SK-N-SH (cell line): Measurements from ENCODE around the gene MCTP1. TPM values are rescaled to one million over a fixed set of nuclear protein-coding genes. Genes with fewer than 3 reads are reported as not detected.

Experiments
- CTCF ChIA-PET: fragments of 300-600, 350-600 bp; formaldehyde crosslinking; extraction: SDS; loops from one replicate; lab custom pipeline; 2021; lab: Yijun Ruan, JAX
- POLR2A ChIA-PET: fragments of 350-600 bp; sonication (Branson Sonifier 250); formaldehyde crosslinking; extraction: SDS; loops from one replicate; lab custom pipeline; 2020; ENCODE audit warnings: antibody characterized with exemption, inconsistent platforms; lab: Yijun Ruan, JAX
- DNase-seq: peaks from one replicate; pipeline ENCODE4 v3.0.0; 2012
- H2AFZ ChIP-seq: fragments of 200-600 bp; sonication (generic); 2 replicates; pipeline ENCODE4 v1.8.1; 2016; ENCODE audit warnings: antibody characterized with exemption, mild to moderate bottlenecking, low read depth
- H3F3A ChIP-seq: fragments of 200-600 bp; sonication (generic); replicated peaks from 2 replicates; pipeline ENCODE3; 2016; ENCODE audit warnings: antibody characterized with exemption, mild to moderate bottlenecking; ENCODE audit not compliant: insufficient read depth
- H3K27ac ChIP-seq, 2 experiments: fragments of 200-500 bp in 1 of 2; fragments of 200-600 bp in 1 of 2; sonication (Bioruptor generic) in 1 of 2; sonication (generic), shearing (Covaris generic) in 1 of 2; 2 replicates each; pipeline versions ENCODE4 v1.5.1 to v1.6.1; 2014 to 2016; ENCODE audit warnings: low read depth in 2 of 2, inconsistent platforms in 1 of 2, low read length in 1 of 2, mild to moderate bottlenecking in 1 of 2, mixed read lengths in 1 of 2
- H3K27me3 ChIP-seq: fragments of 200-600 bp; sonication (generic), shearing (Covaris generic); 2 replicates; pipeline ENCODE4 v1.6.1; 2016; ENCODE audit warnings: mixed run types; ENCODE audit not compliant: insufficient read depth
- H3K36me3 ChIP-seq, 2 experiments: fragments of 200-500 bp in 1 of 2; fragments of 200-600 bp in 1 of 2; sonication (Bioruptor generic) in 1 of 2; sonication (generic) in 1 of 2; replicated peaks in 1 of 2; 2 replicates each; pipeline versions ENCODE3 to v1.5.1; 2014 to 2016; ENCODE audit warnings: low read length in 1 of 2, mild to moderate bottlenecking in 1 of 2; ENCODE audit not compliant: insufficient read depth in 2 of 2, control insufficient read depth in 1 of 2
- H3K4me1 ChIP-seq, 2 experiments: fragments of 200-500 bp in 1 of 2; fragments of 200-600 bp in 1 of 2; sonication (Bioruptor generic) in 1 of 2; sonication (generic), shearing (Covaris generic) in 1 of 2; 2 replicates each; pipeline versions ENCODE4 v1.5.1 to v1.6.1; 2014 to 2016; ENCODE audit warnings: low read depth in 1 of 2, low read length in 1 of 2, mixed run types in 1 of 2; ENCODE audit not compliant: insufficient read depth in 2 of 2, control insufficient read depth in 1 of 2
- H3K4me2 ChIP-seq: fragments of 200-600 bp; sonication (generic), shearing (Covaris generic); 2 replicates; pipeline ENCODE4 v1.6.1; 2017; ENCODE audit warnings: mixed run types
- H3K4me3 ChIP-seq, 2 experiments: fragments of 200-500 bp in 1 of 2; fragments of 200-600 bp in 1 of 2; sonication (Bioruptor generic) in 1 of 2; sonication (generic), shearing (Covaris generic) in 1 of 2; 2 replicates each; pipeline versions ENCODE4 v1.5.1 to v1.8.1; 2014 to 2016; ENCODE audit warnings: low read depth in 2 of 2, inconsistent platforms in 1 of 2, low read length in 1 of 2, mild to moderate bottlenecking in 1 of 2, mixed read lengths in 1 of 2, moderate library complexity in 1 of 2
- H3K79me2 ChIP-seq: fragments of 200-600 bp; sonication (generic); 2 replicates; pipeline ENCODE4 v1.8.1; 2017; ENCODE audit warnings: mild to moderate bottlenecking; ENCODE audit not compliant: insufficient read depth
- H3K9ac ChIP-seq: fragments of 200-600 bp; sonication (generic); 2 replicates; pipeline ENCODE4 v1.6.1; 2017; ENCODE audit warnings: mixed run types
- H3K9me2 ChIP-seq: fragments of 200-600 bp; sonication (generic); 2 replicates; pipeline ENCODE4 v1.6.1; 2017; ENCODE audit warnings: mixed run types
- H3K9me3 ChIP-seq: fragments of 200-600 bp; sonication (generic); 2 replicates; pipeline ENCODE4 v1.6.1; 2017; ENCODE audit warnings: mixed run types, mild to moderate bottlenecking, moderate library complexity
- H4K20me1 ChIP-seq: fragments of 200-600 bp; sonication (generic); 2 replicates; pipeline ENCODE4 v1.6.1; 2017; ENCODE audit warnings: mild to moderate bottlenecking, mixed run types; ENCODE audit not compliant: insufficient read depth
- CTCF ChIP-seq: fragments of 200-600 bp; sonication (generic); IDR thresholded peaks from 2 replicates; pipeline ENCODE4 v1.6.1; 2017; ENCODE audit warnings: antibody characterized with exemption, mild to moderate bottlenecking, moderate library complexity
- EP300 ChIP-seq, 2 experiments: IDR thresholded peaks; 2 replicates each; pipeline versions ENCODE4 v1.4.0 to v1.6.1; 2012; ENCODE audit warnings: borderline replicate concordance in 1 of 2, low read depth in 1 of 2, low read length in 1 of 2
- FOSL2 ChIP-seq: IDR thresholded peaks from 2 replicates; pipeline ENCODE4 v1.4.0; 2012; ENCODE audit warnings: low read depth, mild to moderate bottlenecking, moderate library complexity, borderline replicate concordance
- FOXJ3 ChIP-seq: sonication (generic); formaldehyde crosslinking; IDR thresholded peaks from 2 replicates; pipeline ENCODE4 v1.5.1; 2020; ENCODE audit warnings: mild to moderate bottlenecking, missing genetic modification reagents
- FOXM1 ChIP-seq: IDR thresholded peaks from 2 replicates; pipeline ENCODE4 v1.4.0; 2012; ENCODE audit warnings: low read depth, mild to moderate bottlenecking
- GATA2 ChIP-seq: sonication (generic); formaldehyde crosslinking; IDR thresholded peaks from 2 replicates; pipeline ENCODE4 v1.5.0; 2020; ENCODE audit warnings: mild to moderate bottlenecking, missing genetic modification reagents
- IRF3 ChIP-seq: fragments of 150-350 bp; IDR thresholded peaks from 2 replicates; pipeline ENCODE4 v1.6.1; 2016; ENCODE audit warnings: mild to moderate bottlenecking, low read depth, low read length
- JUND ChIP-seq: IDR thresholded peaks from 2 replicates; pipeline ENCODE4 v1.4.0; 2012
- MAX ChIP-seq: IDR thresholded peaks from 2 replicates; pipeline ENCODE4 v1.4.0; 2012; ENCODE audit warnings: low read depth
- MEF2A ChIP-seq: IDR thresholded peaks from 2 replicates; pipeline ENCODE4 v1.4.0; 2012; ENCODE audit warnings: low read depth, borderline replicate concordance
- MXI1 ChIP-seq: IDR thresholded peaks from 2 replicates; pipeline ENCODE4 v1.6.1; 2012; ENCODE audit warnings: mild to moderate bottlenecking, low read depth, low read length, improper control_type of control experiment
- NFIC ChIP-seq: IDR thresholded peaks from 2 replicates; pipeline ENCODE4 v1.4.0; 2012; ENCODE audit warnings: borderline replicate concordance
- RAD21 ChIP-seq: IDR thresholded peaks from 2 replicates; pipeline ENCODE4 v1.6.1; 2012; ENCODE audit warnings: mild to moderate bottlenecking, low read length
- RCOR1 ChIP-seq: fragments of 150-350 bp; IDR thresholded peaks from 2 replicates; pipeline ENCODE4 v1.6.1; 2017; ENCODE audit warnings: antibody characterized with exemption, low read length
- REST ChIP-seq: IDR thresholded peaks from 2 replicates; pipeline ENCODE4 v1.6.1; 2012; ENCODE audit warnings: mild to moderate bottlenecking, low read depth, low read length, moderate library complexity
- RXRA ChIP-seq: IDR thresholded peaks from 2 replicates; pipeline ENCODE4 v1.4.0; 2012; ENCODE audit warnings: low read depth, mild to moderate bottlenecking, borderline replicate concordance
- SIN3A ChIP-seq: IDR thresholded peaks from 2 replicates; pipeline ENCODE4 v1.6.1; 2012; ENCODE audit warnings: low read depth, mild to moderate bottlenecking, low read length, moderate library complexity, borderline replicate concordance
- TAF1 ChIP-seq: IDR thresholded peaks from 2 replicates; pipeline ENCODE4 v1.6.1; 2012; ENCODE audit warnings: low read depth, mild to moderate bottlenecking, low read length, moderate library complexity, borderline replicate concordance
- TCF12 ChIP-seq: IDR thresholded peaks from 2 replicates; pipeline ENCODE4 v1.4.0; 2012
- WGBS: methylation state at CpG from one replicate; pipeline ENCODE4 v1.1.6; 2017; ENCODE audit warnings: low lambda C conversion rate; 5-methylcytosine and 5-hydroxymethylcytosine counted together
- polyA plus RNA-seq, 3 experiments: library from polyadenylated mRNA; depleted of rRNA; stranded (reverse); fragments of >200 nt; gene quantifications; 2 replicates each; pipeline ENCODE4 v1.2.3, GENCODE V29; 2012

MCTP1 gene
- polyA plus RNA-seq, 1 of the 3 experiments (the other 2 are of a cell fraction), result 0.53 TPM

- Histone ChIP-seq H3K4me2 (no peak overlapping the region), H3F3A (no peaks in the 10 kb centered on the region), H3K27me3 (no peaks in the 10 kb centered on the region; the same call in 1 of the 2 replicates), H3K4me1 (no peaks in the 10 kb centered on the region), H3K9ac (no peak overlapping the region), H3K79me2 (no peaks in the 10 kb centered on the region), H3K4me3 (no peak overlapping the region), H2AFZ (no peak overlapping the region), H3K9me3 (no peaks in the 10 kb centered on the region), H3K9me2 (no peaks in the 10 kb centered on the region), H4K20me1 (no peaks in the 10 kb centered on the region), H3K36me3 (no peaks in the 10 kb centered on the region), H3K27ac (no peak overlapping the region)
- CTCF ChIA-PET, result no interaction called here
- no peak for TF ChIP-seq GATA2 (CRISPR knock-in tag)
- TF ChIP-seq RCOR1, result no peak
- no peak for TF ChIP-seq NFIC
- TF ChIP-seq FOSL2, result no peak
- TF ChIP-seq FOXJ3 (CRISPR knock-in tag), result no peak
- no peak for TF ChIP-seq MXI1
- 5% methylated on average over 1 of the region's 1 CpG for WGBS
- no peak for DNase-seq
- POLR2A ChIA-PET, result no interaction called here
These were observed 174.8 kb downstream of the MCTP1 start for GRCh38 chr5:95110118-95110517.

GRCh38 chr5:95107138-95107537 lies 177.8 kb downstream of the MCTP1 start:
- Histone ChIP-seq H3K9me2 (no peaks in the 10 kb centered on the region), H3F3A (no peaks in the 10 kb centered on the region), H2AFZ (no peak overlapping the region), H3K9ac (no peak overlapping the region), H3K9me3 (no peaks in the 10 kb centered on the region), H3K4me3 (no peak overlapping the region), H3K79me2 (no peaks in the 10 kb centered on the region), H3K27me3 (no peaks in the 10 kb centered on the region; the same call in 1 of the 2 replicates), H4K20me1 (no peaks in the 10 kb centered on the region), H3K4me1 (no peaks in the 10 kb centered on the region), H3K36me3 (no peaks in the 10 kb centered on the region), H3K4me2 (no peak overlapping the region), H3K27ac (no peak overlapping the region)
- TF ChIP-seq MAX (no peak), REST (no peak), MXI1 (no peak), CTCF (no peak), EP300 (IDR thresholded peaks at IDR 0.05; ENCODE audit: borderline replicate concordance in 1 of 2, low read depth in 1 of 2, low read length in 1 of 2) (no peak), IRF3 (no peak), RAD21 (no peak), TAF1 (no peak), JUND (no peak), MEF2A (no peak), SIN3A (no peak), TCF12 (no peak), RXRA (no peak), FOXM1 (no peak)
- CTCF ChIA-PET, result no interaction called here
- POLR2A ChIA-PET, result no interaction called here
- 3% methylated on average over 2 of the region's 2 CpGs for WGBS
- DNase-seq, result no peak
